Sigmoid colon (tissue), 4 donors: ENCODE data around the gene UGT1A10.

Source experiments
- CTCF ChIP-seq, 4 experiments: fragments of 450-650 bp in 3 of 4; fragments of 200-600 bp in 1 of 4; IDR thresholded peaks; one replicate each; pipeline ENCODE4 v1.5.1; 2016 to 2019; ENCODE audit warnings: antibody characterized with exemption in 4 of 4, mild to moderate bottlenecking in 3 of 4, moderate library complexity in 2 of 4
- EP300 ChIP-seq, 4 donors: sonication (generic); formaldehyde crosslinking; IDR thresholded peaks; one replicate each; pipeline ENCODE4 v1.6.1; 2017; ENCODE audit warnings: antibody characterized with exemption in 4 of 4
- POLR2AphosphoS5 ChIP-seq, 4 donors: sonication (generic); formaldehyde crosslinking; IDR thresholded peaks; one replicate each; pipeline ENCODE4 v1.6.1; 2017; ENCODE audit warnings: antibody characterized with exemption in 4 of 4

- TF ChIP-seq CTCF (IDR thresholded peaks at IDR 0.05) (no peak), POLR2AphosphoS5 (IDR thresholded peaks at IDR 0.05) (no peak), EP300 (IDR thresholded peaks at IDR 0.05) (no peak)
Measured at GRCh38 chr2:233798335-233799086, 162.3 kb downstream of the UGT1A10 start.
